GM12873 (cell line): ENCODE measurements around the gene MEGF11.
A peak's percentile ranks its signal among the peaks of the same experiment; 100 is the strongest.

Experiments
- TF ChIP-seq, protein P1 (sequence below): IDR thresholded peaks from 2 replicates; pipeline ENCODE4 v1.5.1; 2012; ENCODE audit warnings: low read depth, mild to moderate bottlenecking, moderate library complexity, low read length, control low read depth; ENCODE audit not compliant: insufficient read depth; ENCODE audit errors: missing control alignments

Gene MEGF11

DNA sequence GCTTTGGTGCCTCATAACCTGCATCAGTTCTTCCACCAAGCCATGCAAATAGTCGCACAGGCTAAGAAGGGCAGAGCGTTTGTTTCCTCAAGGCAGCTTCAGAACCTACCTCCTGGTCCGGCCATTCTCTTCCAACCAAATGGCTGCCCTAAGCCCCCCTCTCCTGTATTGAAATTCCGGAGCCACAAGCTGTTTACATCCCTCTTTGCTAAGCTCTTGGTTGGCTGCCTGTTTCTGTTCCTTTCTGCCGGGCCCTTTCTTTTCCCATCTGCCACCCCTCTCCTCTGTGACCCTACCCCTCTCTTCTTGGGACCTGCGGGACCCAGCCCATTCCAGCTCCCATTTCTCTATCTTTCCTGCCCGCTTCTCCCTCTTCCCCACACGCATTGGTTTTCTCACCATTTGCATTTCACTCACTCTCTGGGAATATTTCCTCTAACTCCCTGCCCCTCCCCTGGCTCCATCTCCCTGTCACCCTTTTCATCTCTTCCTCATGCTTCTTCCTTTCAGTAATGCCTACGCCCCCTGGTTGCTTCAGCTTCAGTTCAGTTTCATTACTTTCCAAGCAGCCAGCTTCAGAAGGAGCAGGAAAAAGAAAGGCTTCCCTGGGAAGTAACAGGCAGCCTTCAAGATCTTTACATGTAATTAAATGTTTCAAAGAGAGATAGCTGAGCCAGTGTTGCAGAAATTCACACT lies 270.8 kb downstream of the MEGF11 start:
- TF ChIP-seq, protein P1, sequence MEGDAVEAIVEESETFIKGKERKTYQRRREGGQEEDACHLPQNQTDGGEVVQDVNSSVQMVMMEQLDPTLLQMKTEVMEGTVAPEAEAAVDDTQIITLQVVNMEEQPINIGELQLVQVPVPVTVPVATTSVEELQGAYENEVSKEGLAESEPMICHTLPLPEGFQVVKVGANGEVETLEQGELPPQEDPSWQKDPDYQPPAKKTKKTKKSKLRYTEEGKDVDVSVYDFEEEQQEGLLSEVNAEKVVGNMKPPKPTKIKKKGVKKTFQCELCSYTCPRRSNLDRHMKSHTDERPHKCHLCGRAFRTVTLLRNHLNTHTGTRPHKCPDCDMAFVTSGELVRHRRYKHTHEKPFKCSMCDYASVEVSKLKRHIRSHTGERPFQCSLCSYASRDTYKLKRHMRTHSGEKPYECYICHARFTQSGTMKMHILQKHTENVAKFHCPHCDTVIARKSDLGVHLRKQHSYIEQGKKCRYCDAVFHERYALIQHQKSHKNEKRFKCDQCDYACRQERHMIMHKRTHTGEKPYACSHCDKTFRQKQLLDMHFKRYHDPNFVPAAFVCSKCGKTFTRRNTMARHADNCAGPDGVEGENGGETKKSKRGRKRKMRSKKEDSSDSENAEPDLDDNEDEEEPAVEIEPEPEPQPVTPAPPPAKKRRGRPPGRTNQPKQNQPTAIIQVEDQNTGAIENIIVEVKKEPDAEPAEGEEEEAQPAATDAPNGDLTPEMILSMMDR, result no peak

DNA sequence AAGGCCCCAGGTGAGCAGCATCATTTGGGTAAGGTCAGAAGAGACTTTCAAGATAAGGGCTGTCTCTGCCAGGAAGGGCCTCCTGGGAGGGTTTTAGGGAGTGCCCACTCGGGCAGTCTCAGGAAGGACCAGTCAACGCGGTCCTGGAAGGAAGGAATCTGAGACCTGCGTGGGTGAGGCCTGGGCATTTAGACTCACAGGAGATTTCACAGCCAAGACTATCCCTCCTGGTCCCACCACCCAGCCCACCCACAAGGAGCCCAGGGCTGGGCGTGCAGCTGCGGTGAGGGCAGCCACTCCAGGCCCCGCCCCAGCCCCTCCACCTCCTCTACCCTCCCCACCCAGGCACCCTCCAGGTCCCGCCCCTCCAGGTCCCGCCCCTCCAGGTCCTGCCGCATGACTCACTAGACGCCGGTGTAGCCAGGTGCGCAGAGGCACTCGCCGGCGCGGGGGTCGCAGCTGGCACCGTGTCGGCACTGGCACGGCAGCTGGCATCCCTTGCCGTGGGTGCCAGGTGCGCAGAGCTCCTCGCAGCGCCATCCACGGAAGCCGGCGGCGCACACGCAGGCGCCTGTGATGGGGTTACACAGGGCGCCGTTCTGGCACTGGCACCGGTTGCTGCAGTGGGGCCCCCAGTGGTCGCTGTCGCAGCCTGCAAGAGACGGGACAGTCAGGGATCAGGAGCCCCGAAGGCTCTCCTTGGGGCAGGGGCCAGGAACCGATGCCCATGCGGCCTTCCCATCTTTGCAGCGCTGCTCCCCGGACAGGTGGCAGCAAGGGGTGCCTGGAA lies 271.5 kb downstream of the MEGF11 start:
- TF ChIP-seq, protein P1, result peak; percentile 68

- TF ChIP-seq, protein P1, result peak; percentile 78
Measured at GRCh38 chr15:65980824-65981456, 272.6 kb downstream of the MEGF11 start.

GRCh38 chr15:65979837-65980236 lies 273.7 kb downstream of the MEGF11 start:
- TF ChIP-seq, protein P1, result no peak

DNA sequence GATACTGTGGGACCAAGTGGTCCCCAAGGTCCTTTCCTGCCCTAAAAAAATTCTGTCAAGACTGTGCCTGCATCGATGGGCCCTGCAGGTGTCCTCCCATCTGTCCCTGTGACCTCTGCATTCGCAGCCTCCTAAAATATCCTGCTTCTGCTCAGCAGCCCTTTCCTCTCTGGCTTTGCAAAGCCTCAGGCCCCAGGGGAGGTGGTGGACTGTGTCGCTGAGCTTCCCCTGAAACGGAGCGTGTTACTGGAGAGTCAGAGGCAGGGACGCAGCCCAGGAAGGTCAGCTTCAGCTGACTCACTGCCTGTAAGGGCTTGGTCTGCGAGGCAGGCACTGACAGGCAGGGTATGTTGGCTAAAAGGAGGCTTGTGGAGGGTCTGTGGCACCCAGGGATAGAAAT lies 274.2 kb downstream of the MEGF11 start:
- TF ChIP-seq, protein P1, result no peak

- TF ChIP-seq, protein P1, result no peak
Measured at GRCh38 chr15:65978110-65978509, 275.4 kb downstream of the MEGF11 start.

GRCh38 chr15:65971741-65971995 lies 281.9 kb downstream of the MEGF11 start:
- TF ChIP-seq, protein P1, result no peak
